KG1 (cell line): ENCODE data around the gene GKN1.

Experiments
- DNase-seq: peaks from one replicate; lab custom pipeline; 2025; lab: John Stamatoyannopoulos, UW

The GKN1 gene

GRCh38 chr2:68961380-68961779 is 13.1 kb upstream of the GKN1 start:
- DNase-seq, result no peak

- DNase-seq, result no peak
Observed at GRCh38 chr2:68964282-68964681, 10.2 kb upstream of the GKN1 start.

- DNase-seq, result no peak
Observed at GRCh38 chr2:68968221-68968620, 6.2 kb upstream of the GKN1 start.

GRCh38 chr2:68969736-68970490 is 4.5 kb upstream of the GKN1 start:
- no peak for DNase-seq

GRCh38 chr2:68970566-68971265 is 3.7 kb upstream of the GKN1 start:
- DNase-seq, result no peak

- no peak for DNase-seq
Observed at GRCh38 chr2:68971591-68972231, 2.7 kb upstream of the GKN1 start.

- DNase-seq, result no peak
Observed at GRCh38 chr2:68974946-68975665, 670 bp downstream of the GKN1 start.

GRCh38 chr2:68975844-68976243 is 1.4 kb downstream of the GKN1 start:
- no peak for DNase-seq

GRCh38 chr2:68977453-68977852 is 3.0 kb downstream of the GKN1 start:
- DNase-seq, result no peak

GRCh38 chr2:68978098-68978497 is 3.7 kb downstream of the GKN1 start:
- DNase-seq, result no peak

GRCh38 chr2:68980956-68981355 is 6.5 kb downstream of the GKN1 start:
- no peak for DNase-seq

- no peak for DNase-seq
Observed at GRCh38 chr2:68987021-68987503, 12.6 kb downstream of the GKN1 start.

- DNase-seq, result no peak
Observed at GRCh38 chr2:68989035-68989434, 14.6 kb downstream of the GKN1 start.

- no peak for DNase-seq
Observed at GRCh38 chr2:68992341-68992740, 17.9 kb downstream of the GKN1 start.

- DNase-seq, result no peak
Observed at GRCh38 chr2:68992933-68993332, 18.5 kb downstream of the GKN1 start.

GRCh38 chr2:68993660-68994059 is 19.2 kb downstream of the GKN1 start:
- no peak for DNase-seq

- DNase-seq, result no peak
Observed at GRCh38 chr2:68994864-68995263, 20.4 kb downstream of the GKN1 start.

GRCh38 chr2:68995916-68996315 is 21.5 kb downstream of the GKN1 start:
- DNase-seq, result no peak

- no peak for DNase-seq
Observed at GRCh38 chr2:68997401-68997800, 23.0 kb downstream of the GKN1 start.

- no peak for DNase-seq
Observed at GRCh38 chr2:69001879-69002278, 27.4 kb downstream of the GKN1 start.

- no peak for DNase-seq
Observed at GRCh38 chr2:69003731-69004130, 29.3 kb downstream of the GKN1 start.

- DNase-seq, result no peak
Observed at GRCh38 chr2:69007169-69007568, 32.7 kb downstream of the GKN1 start.
